K562 (cell line): ENCODE data around the gene SCAP. TPM values are rescaled to one million over a fixed set of nuclear protein-coding genes. Genes with fewer than 3 reads are reported as not detected.

ENCODE experiments used
- ATAC-seq: fragments of 200-7000 bp; cut with Tn5 transposase; 3 replicates; pipeline ENCODE4 v1.9.1; 2020; ENCODE audit warnings: moderate library complexity
- BruUV-seq: library from RNA; stranded (reverse); fragments of 400-500 nt; replicated peaks from 2 replicates; lab custom pipeline; 2021; lab: Mats Ljungman, UMichigan
- CTCF ChIA-PET: fragments of 300-600 bp; formaldehyde crosslinking; extraction: SDS; loops from one replicate; lab custom pipeline; 2021; ENCODE audit warnings: low intra/inter-chr PET ratio; lab: Yijun Ruan, JAX
- POLR2A ChIA-PET: fragments of 300-600, 350-650 bp; sonication (Branson Sonifier 250); formaldehyde crosslinking; extraction: SDS; loops from one replicate; lab custom pipeline; 2021; ENCODE audit warnings: antibody characterized with exemption, inconsistent platforms; lab: Yijun Ruan, JAX
- DNase-seq, 4 experiments: peaks; one replicate each; pipeline versions ENCODE4 v3.0.0 to v3.0.0-alpha.2; 2011 to 2018; ENCODE audit warnings: low spot score in 3 of 4, mixed read lengths in 3 of 4; ENCODE audit errors: extremely low read depth in 1 of 4
- FAIRE-seq: peaks from 2 replicates; lab custom pipeline; 2011; peaks lifted over from hg19 to GRCh38; lab: Jason Lieb, UNC
- H2AFZ ChIP-seq: 2 replicates; pipeline ENCODE4 v1.6.0; 2011; ENCODE audit warnings: low read depth, low read length, control low read depth, inconsistent platforms
- H3K27ac ChIP-seq: fragments of 200-600 bp; 3 replicates; pipeline ENCODE4 v1.8.0; 2011; ENCODE audit warnings: low read depth, mild to moderate bottlenecking, control low read depth, inconsistent platforms, low read length, moderate library complexity, mixed read lengths; ENCODE audit errors: extremely low read depth
- H3K27me3 ChIP-seq, 2 experiments: fragments of 300-600 bp in 1 of 2; 2 replicates in 1 of 2; 3 replicates in 1 of 2; pipeline versions ENCODE4 v1.6.0 to v1.8.0; 2011; ENCODE audit warnings: inconsistent platforms in 2 of 2, low read length in 2 of 2, mild to moderate bottlenecking in 1 of 2, mixed read lengths in 1 of 2, moderate library complexity in 1 of 2; ENCODE audit not compliant: control insufficient read depth in 2 of 2, insufficient read depth in 2 of 2
- H3K36me3 ChIP-seq: fragments of 300-600 bp; 3 replicates; pipeline ENCODE4 v1.8.0; 2011; ENCODE audit warnings: mild to moderate bottlenecking, low read length, inconsistent platforms; ENCODE audit not compliant: control insufficient read depth, insufficient read depth
- H3K4me1 ChIP-seq, 2 experiments: fragments of 200-600 bp in 1 of 2; replicated peaks in 1 of 2; 2 replicates in 1 of 2; 3 replicates in 1 of 2; pipeline versions ENCODE4 v1.5.1 to v1.8.0; 2011; ENCODE audit warnings: inconsistent platforms in 2 of 2, low read length in 2 of 2, mild to moderate bottlenecking in 1 of 2, mixed read lengths in 1 of 2, moderate library complexity in 1 of 2; ENCODE audit not compliant: control insufficient read depth in 2 of 2, insufficient read depth in 2 of 2
- H3K4me2 ChIP-seq: 2 replicates; pipeline ENCODE4 v1.6.1; 2011; ENCODE audit warnings: low read length, control low read depth, inconsistent platforms, mixed read lengths; ENCODE audit not compliant: insufficient read depth
- H3K4me3 ChIP-seq: fragments of 200-600 bp; sonication (generic), shearing (Covaris generic); 2 replicates; pipeline ENCODE4 v1.5.1; 2016; ENCODE audit warnings: control low read depth, inconsistent platforms
- H3K79me2 ChIP-seq: fragments of 200-600 bp; 3 replicates; pipeline ENCODE4 v1.8.0; 2011; ENCODE audit warnings: low read length, inconsistent platforms; ENCODE audit not compliant: control insufficient read depth, insufficient read depth
- H3K9ac ChIP-seq, 2 experiments: 2 replicates each; pipeline versions ENCODE4 v1.6.0 to v1.6.1; 2011; ENCODE audit warnings: low read depth in 2 of 2, low read length in 2 of 2, control low read depth in 1 of 2, inconsistent platforms in 1 of 2, mild to moderate bottlenecking in 1 of 2, mixed read lengths in 1 of 2; ENCODE audit not compliant: insufficient read depth in 1 of 2
- H3K9me1 ChIP-seq: one replicate; pipeline ENCODE4 v1.6.0; 2011; ENCODE audit warnings: inconsistent platforms, mild to moderate bottlenecking, low read length, moderate library complexity; ENCODE audit not compliant: control insufficient read depth, insufficient read depth
- H3K9me3 ChIP-seq: replicated peaks from 2 replicates; pipeline ENCODE4 v1.5.1; 2011; ENCODE audit warnings: low read depth, low read length, inconsistent platforms; ENCODE audit not compliant: control insufficient read depth, insufficient read depth
- H4K20me1 ChIP-seq: replicated peaks from 2 replicates; pipeline ENCODE4 v1.6.1; 2011; ENCODE audit warnings: low read length, inconsistent platforms, mixed read lengths; ENCODE audit not compliant: control insufficient read depth, insufficient read depth
- CBX3 ChIP-seq, 2 experiments: IDR thresholded peaks; 1 replicate in 1 of 2; 2 replicates in 1 of 2; pipeline ENCODE4 v1.6.1; 2012; ENCODE audit warnings: inconsistent platforms in 2 of 2, low read length in 2 of 2, borderline replicate concordance in 1 of 2, control low read depth in 1 of 2
- DMBX1 ChIP-seq: fragments of 250-450 bp; sonication (Bioruptor Pico); IDR thresholded peaks from 2 replicates; pipeline ENCODE4 v1.8.0; 2022; ENCODE audit warnings: inconsistent platforms, mild to moderate bottlenecking, moderate library complexity, borderline replicate concordance
- RB1 ChIP-seq: fragments of 450-650 bp; IDR thresholded peaks from 2 replicates; pipeline ENCODE4 v1.6.1; 2017; ENCODE audit warnings: low read depth, mild to moderate bottlenecking
- TARDBP ChIP-seq: fragments of 450-650 bp; IDR thresholded peaks from 2 replicates; pipeline ENCODE4 v1.6.1; 2016
- ZNF408 ChIP-seq: fragments of 250-450 bp; sonication (Bioruptor Pico); IDR thresholded peaks from 2 replicates; pipeline ENCODE4 v1.4.0; 2020; ENCODE audit warnings: low read depth, mild to moderate bottlenecking, moderate library complexity
- WGBS: fragments of 100-300 bp; shearing (Covaris generic); methylation state at CpG from one replicate; pipeline ENCODE4 v1.1.6; 2016; ENCODE audit warnings: low coverage, mixed read lengths; ENCODE audit not compliant: insufficient coverage; ENCODE audit errors: missing lambda C conversion rate; 5-methylcytosine and 5-hydroxymethylcytosine counted together
- in situ Hi-C: fragments of 300-500 bp; cut with MboI; formaldehyde crosslinking; loops from 4 replicates; pipeline ENCODE4 v1.15.0; 2018; ENCODE audit warnings: inconsistent platforms, mixed read lengths
- intact Hi-C: fragments of 100-400 bp; cut with micrococcal nuclease; formaldehyde crosslinking; loops from 2 replicates; pipeline ENCODE4 v1.14.2; 2022
- polyA plus RNA-seq, 8 experiments: library from polyadenylated mRNA; depleted of rRNA in 4 of 8; stranded (reverse) in 5 of 8; unstranded in 3 of 8; fragments of >200 nt; fragmentation: Nextera tagmentation in 2 of 8; fragmentation: Illumina TruSeq in 1 of 8; extraction: Ambion mirVana in 2 of 8; extraction: Trizol in 1 of 8; gene quantifications; 2 replicates each; pipeline versions ENCODE4 v1.2.1 to v1.2.3, GENCODE V29; 2011 to 2014; ENCODE audit warnings: inconsistent platforms in 1 of 8, missing spikeins in 1 of 8
- total RNA-seq, 7 experiments: library from RNA; depleted of rRNA in 6 of 7; stranded (reverse); fragments of >200 nt in 6 of 7; fragmentation: Illumina TruSeq in 2 of 7; extraction: Trizol in 2 of 7; gene quantifications; 2 replicates each; pipeline versions ENCODE4 v1.2.1 to v1.2.3, GENCODE V29; 2011 to 2021; ENCODE audit warnings: low replicate concordance in 1 of 7
- TF ChIP-seq, protein P1 (sequence below): fragments of 250-450 bp; sonication (Bioruptor Pico); IDR thresholded peaks from 2 replicates; pipeline ENCODE4 v1.5.0; 2021; ENCODE audit warnings: mild to moderate bottlenecking, moderate library complexity

SCAP gene
- total and polyA plus RNA-seq, 9 of the 15 experiments (the other 6 are each of a cell fraction or from before 2014, with no cell fraction given), result 2.6 to 104 (median 37.8) TPM

DNA sequence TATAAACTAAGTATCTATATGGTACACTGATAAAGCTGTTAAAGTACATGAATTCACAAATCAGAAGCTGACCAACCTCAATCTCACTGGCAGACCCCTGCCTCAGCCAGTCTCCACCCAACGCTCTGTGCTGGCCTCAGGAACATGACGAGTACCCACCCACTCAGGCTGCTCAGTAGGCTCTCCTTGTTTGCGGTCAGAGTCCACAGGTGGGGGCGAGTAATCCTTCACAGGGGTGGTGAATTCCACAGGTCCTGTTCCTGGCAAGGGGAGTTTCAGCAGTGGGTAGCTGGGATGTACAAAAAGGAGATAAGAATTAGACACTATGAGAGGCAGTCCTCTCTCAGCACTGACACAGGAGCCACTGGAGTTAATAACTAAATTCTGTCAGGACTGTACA lies 40.9 kb downstream of the SCAP start:
- CTCF ChIA-PET, result no interaction called here
- BruUV-seq, result no TSS peak
- FAIRE-seq (no peak), ATAC-seq (no peak), DNase-seq (no peak)
- Histone ChIP-seq H3K9me1 (no peaks in the 10 kb centered on the region), H3K27ac (no peak overlapping the region), H3K79me2 (peaks cover 7% of the 10 kb centered on the region), H3K36me3 (peaks cover 81% of the 10 kb centered on the region), H3K4me1 (no peaks in the 10 kb centered on the region), H2AFZ (no peak overlapping the region), H3K4me3 (no peak overlapping the region), H3K4me2 (no peak overlapping the region), H3K9me3 (no peaks in the 10 kb centered on the region), H4K20me1 (peaks cover 13% of the 10 kb centered on the region; the same call in 1 of the 2 replicates), H3K9ac (no peak overlapping the region)
- in situ Hi-C loops (no loop called here), intact Hi-C loops (no loop called here)
- TF ChIP-seq ZNF408 (CRISPR knock-in tag), result no peak
- no peak for TF ChIP-seq DMBX1 (CRISPR knock-in tag)
- TF ChIP-seq TARDBP, result no peak
- no peak for TF ChIP-seq CBX3 (IDR thresholded peaks at IDR 0.05; ENCODE audit: borderline replicate concordance in 1 of 2, low read length in 2 of 2)
- TF ChIP-seq, protein P1, sequence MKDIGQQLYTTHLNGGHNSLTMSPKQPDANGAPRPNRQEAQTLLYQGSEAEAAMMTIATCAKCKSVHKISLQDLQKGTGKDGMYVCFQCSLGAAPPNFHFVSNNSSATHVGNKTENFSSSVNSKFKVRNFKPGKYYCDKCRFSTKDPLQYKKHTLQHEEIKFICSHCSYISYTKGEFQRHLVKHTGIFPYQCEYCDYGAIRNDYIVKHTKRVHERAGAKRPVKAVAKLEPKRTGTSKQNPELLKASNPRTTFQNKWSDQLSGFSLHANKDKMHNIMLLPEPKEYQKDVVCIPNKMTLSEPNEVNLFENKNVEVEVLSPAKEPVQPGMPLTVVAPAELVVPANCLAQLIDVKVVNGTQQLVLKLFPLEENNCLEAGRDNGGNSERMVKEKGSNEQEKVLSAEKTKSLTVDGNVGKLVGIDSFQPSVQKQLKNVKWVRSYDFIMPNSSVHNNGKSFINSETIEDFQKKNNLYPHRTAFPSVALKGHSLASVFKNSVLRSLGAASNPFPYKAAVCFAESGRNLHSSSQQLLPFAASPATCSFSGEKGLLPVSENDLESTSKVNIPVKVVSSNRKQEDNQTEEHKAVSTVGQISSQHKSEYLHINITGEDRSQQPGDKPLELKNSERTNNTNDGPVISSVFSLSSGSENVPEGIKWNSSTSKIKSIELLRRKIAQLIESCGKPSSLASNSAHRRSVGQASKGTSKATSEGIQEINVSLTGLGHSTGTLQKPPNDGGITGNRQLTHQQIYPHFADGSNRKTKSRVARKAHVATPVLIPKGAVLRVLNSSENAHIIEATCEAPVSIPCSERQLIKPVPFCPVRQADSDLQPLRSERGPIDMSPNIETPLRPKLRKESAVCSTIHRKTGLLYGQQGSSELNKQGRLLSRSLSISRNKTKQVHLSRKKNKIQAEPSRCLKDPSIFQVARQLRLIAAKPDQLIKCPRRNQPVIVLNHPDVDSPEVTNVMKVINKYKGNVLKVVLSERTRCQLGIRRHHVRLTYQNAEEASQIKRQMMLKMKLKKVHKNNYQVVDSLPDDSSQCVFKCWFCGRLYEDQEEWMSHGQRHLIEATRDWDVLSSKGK (CRISPR knock-in tag), result no peak
- no peak for TF ChIP-seq RB1
- TF ChIP-seq, all 486 proteins: peak for 0
- WGBS, result 92% methylated on average over 4 of the region's 4 CpGs
- POLR2A ChIA-PET, result interaction anchor here (0.6 to 1.3 kb wide), 4 partner anchors 9 to 40 kb away, joined by 3 to 6 read pairs (median 4); no protein-coding TSS in a partner anchor
- H3K27me3 ChIP-seq, result no peaks in the 10 kb centered on the region
